ENCODE results near the gene MRRF. TPM values are rescaled to one million over a fixed set of nuclear protein-coding genes. Genes with fewer than 3 reads are reported as not detected.
"Not testable (repeated sequence)": the region's sequence is repeated elsewhere in the genome, so short reads cannot be mapped to it uniquely, and the experiment has no call there.

Gene MRRF
- total RNA-seq, 4 donors from 2014 or later: 23.5 to 44.7 (median 38.9) TPM

DNA sequence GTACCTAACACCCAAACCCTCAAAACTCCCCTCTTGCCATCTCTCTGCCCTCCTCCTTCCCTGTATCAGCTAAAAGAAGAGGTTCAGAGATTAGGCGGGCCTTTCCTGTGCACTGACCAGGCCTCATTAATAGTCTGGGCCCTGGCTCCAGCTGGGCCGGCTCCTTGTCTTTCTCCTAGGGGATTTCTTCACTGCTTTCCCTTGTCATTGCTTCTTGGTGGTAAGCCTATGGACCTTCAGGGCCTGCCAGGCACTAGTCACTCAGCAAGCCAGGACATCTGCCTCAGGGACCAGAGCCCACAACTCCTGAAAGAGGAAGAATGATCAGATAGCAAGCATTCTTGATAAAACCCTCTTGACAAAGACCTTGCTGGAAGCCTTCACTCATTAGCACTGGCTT, 50.9 kb downstream of the MRRF start:
- H3K36me3 ChIP-seq: no peaks in the 10 kb centered on the region

DNA sequence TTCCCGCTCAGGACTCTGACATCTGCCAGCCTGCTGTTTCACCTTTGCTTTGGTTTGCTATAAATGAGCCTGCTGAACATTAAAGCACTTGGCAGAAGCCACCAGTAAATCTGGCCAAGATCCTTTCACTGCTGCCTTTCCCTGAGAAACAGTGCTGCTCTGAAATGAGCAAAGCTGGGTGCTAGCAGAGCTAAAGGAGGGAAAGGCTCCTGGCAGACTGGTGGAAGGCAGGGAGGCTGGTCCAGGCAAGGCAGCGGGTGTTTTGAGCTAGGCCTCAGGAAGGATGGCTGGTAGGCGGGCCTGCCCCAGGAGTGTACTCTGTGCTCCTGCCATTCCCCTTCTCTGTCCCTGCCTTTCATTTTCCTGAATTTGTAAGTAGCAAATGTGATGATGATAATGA, 53.6 kb downstream of the MRRF start:
- Histone ChIP-seq H3K36me3 (no peaks in the 10 kb centered on the region), H3K4me1 (no peaks in the 10 kb centered on the region), H3K9me3 (no peaks in the 10 kb centered on the region), H3K4me3 (no peak overlapping the region), H3K27ac (peak overlapping the region; percentile 52 to 65), H3K27me3 (no peaks in the 10 kb centered on the region)
- TF ChIP-seq, protein P1, sequence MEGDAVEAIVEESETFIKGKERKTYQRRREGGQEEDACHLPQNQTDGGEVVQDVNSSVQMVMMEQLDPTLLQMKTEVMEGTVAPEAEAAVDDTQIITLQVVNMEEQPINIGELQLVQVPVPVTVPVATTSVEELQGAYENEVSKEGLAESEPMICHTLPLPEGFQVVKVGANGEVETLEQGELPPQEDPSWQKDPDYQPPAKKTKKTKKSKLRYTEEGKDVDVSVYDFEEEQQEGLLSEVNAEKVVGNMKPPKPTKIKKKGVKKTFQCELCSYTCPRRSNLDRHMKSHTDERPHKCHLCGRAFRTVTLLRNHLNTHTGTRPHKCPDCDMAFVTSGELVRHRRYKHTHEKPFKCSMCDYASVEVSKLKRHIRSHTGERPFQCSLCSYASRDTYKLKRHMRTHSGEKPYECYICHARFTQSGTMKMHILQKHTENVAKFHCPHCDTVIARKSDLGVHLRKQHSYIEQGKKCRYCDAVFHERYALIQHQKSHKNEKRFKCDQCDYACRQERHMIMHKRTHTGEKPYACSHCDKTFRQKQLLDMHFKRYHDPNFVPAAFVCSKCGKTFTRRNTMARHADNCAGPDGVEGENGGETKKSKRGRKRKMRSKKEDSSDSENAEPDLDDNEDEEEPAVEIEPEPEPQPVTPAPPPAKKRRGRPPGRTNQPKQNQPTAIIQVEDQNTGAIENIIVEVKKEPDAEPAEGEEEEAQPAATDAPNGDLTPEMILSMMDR (IDR thresholded peaks at IDR 0.05): no peak
- no peak for TF ChIP-seq POLR2A (IDR thresholded peaks at IDR 0.05)
- intact Hi-C loops (cut with DNase I; ENCODE audit: low total_unique reads): no loop called here
- peak in 1 of 2 donors; percentile 37 for DNase-seq

More for the DNA sequence above, 50.9 kb downstream of the MRRF start:
- H3K4me1 ChIP-seq: no peaks in the 10 kb centered on the region
- H3K4me3 ChIP-seq: no peak overlapping the region
- DNase-seq: no peak
- H3K9me3 ChIP-seq: no peaks in the 10 kb centered on the region
- no peaks in the 10 kb centered on the region for H3K27me3 ChIP-seq
- TF ChIP-seq POLR2A (IDR thresholded peaks at IDR 0.05): no peak
- TF ChIP-seq, protein P1 (IDR thresholded peaks at IDR 0.05): no peak
- intact Hi-C loops (cut with DNase I; ENCODE audit: low total_unique reads): no loop called here
- H3K27ac ChIP-seq: no peak overlapping the region

DNA sequence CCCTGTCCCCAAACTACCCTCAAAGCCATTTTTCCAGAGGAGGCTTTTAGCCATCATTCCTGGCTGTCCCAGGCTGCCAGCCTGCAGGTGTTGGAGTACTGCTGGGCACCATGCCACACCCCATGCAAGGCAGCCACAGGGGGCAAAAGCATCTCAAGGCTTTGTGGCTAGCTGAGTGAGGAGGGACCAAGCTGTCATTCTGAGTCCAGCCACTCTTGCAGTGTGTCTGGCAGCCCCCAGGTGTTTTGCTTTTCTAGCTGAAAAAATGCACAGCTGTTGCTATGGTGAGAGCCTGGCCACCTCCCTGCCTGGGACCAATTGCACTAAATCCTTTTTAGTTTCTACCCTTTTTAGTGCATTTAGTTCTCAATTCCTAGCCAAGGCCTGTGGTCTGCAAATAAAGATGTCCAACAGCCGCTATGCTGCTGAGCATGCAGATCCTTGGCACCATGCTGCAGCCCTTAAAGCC, 55.8 kb downstream of the MRRF start:
- Histone ChIP-seq H3K27ac (no peak overlapping the region), H3K4me1 (no peaks in the 10 kb centered on the region), H3K27me3 (no peaks in the 10 kb centered on the region), H3K4me3 (no peak overlapping the region), H3K36me3 (no peaks in the 10 kb centered on the region), H3K9me3 (no peaks in the 10 kb centered on the region)
- no peak for DNase-seq
- intact Hi-C loops (cut with DNase I; ENCODE audit: low total_unique reads): no loop called here
- TF ChIP-seq POLR2A (IDR thresholded peaks at IDR 0.05): no peak
- TF ChIP-seq, protein P1 (IDR thresholded peaks at IDR 0.05): no peak

DNA sequence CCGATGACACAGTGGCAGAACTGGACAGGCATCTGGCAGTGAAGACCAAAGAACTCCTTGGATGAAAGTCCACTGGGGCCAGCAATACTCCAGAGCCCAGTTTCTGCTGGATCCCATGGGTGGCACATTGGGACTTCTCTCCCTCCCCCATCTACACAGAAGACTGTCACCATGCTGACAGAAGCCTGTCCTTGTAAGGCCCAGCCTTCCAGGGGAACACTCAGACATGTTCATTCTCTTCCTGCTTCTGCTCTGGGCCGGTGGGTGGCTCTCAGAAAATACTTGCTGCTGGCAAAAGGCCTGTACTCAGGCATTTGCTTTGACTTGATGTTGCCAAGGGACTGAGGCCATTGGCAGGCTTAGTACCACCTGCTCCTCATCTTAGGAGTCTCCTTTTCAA, 57.9 kb downstream of the MRRF start:
- Histone ChIP-seq H3K9me3 (no peaks in the 10 kb centered on the region), H3K36me3 (no peaks in the 10 kb centered on the region), H3K4me1 (no peaks in the 10 kb centered on the region), H3K27ac (no peak overlapping the region), H3K27me3 (no peaks in the 10 kb centered on the region), H3K4me3 (no peak overlapping the region)
- no peak for TF ChIP-seq POLR2A (IDR thresholded peaks at IDR 0.05)
- TF ChIP-seq, protein P1 (IDR thresholded peaks at IDR 0.05): no peak
- intact Hi-C loops (cut with DNase I; ENCODE audit: low total_unique reads): no loop called here
- no peak for DNase-seq

DNA sequence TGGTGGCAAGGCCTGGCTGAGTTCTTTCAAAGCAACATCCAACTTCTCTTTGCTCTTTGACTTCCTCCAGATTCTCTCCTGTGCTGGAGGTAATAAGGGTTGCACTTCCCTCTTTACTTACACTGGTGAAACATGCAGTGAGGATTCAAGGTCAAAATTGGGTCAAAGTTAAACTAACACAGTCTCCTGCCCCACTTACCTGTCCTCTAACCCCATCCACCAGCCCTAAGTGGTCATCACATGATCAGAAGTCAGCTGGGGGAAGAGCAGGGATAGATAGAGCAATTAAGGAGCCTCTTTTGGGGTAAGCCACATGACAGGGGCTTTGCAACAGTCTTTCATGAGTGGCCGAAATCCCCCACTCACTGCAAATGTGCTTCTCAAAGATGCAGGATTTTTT, 60.0 kb downstream of the MRRF start:
- H3K4me1 ChIP-seq; H3K27me3 ChIP-seq; DNase-seq; H3K9me3 ChIP-seq; intact Hi-C loops (cut with DNase I; ENCODE audit: low total_unique reads); H3K4me3 ChIP-seq; H3K27ac ChIP-seq; H3K36me3 ChIP-seq: not testable (repeated sequence)

DNA sequence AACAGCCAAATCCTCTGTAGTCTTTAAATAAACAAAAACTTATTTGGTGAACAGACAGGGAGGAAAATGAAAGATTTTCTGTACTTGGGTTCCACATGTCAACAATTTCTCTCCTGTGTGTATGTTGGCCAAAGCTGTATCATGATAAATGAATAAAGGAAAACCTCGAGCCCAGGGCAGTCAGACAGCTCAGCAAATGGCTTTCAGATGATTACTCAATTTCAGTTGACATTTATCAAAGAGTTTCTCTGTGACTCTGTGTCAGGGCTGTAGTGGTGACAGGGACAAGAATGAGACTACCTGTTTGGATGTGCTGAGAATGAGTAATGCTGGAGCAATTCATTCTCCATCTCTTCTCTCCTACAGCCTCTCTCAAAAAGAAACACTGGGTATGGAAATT, 60.4 kb downstream of the MRRF start:
- Histone ChIP-seq H3K27me3 (no peaks in the 10 kb centered on the region), H3K36me3 (no peaks in the 10 kb centered on the region), H3K9me3 (no peaks in the 10 kb centered on the region), H3K27ac (no peak overlapping the region), H3K4me3 (no peak overlapping the region), H3K4me1 (no peaks in the 10 kb centered on the region)
- DNase-seq: no peak
- TF ChIP-seq POLR2A (IDR thresholded peaks at IDR 0.05): no peak
- TF ChIP-seq, protein P1 (IDR thresholded peaks at IDR 0.05): no peak
- intact Hi-C loops (cut with DNase I; ENCODE audit: low total_unique reads): no loop called here

All from uterus (tissue), 4 donors.